Measurements from ENCODE around the gene RPS6KA5. TPM values are rescaled to one million over a fixed set of nuclear protein-coding genes. Genes with fewer than 3 reads are reported as not detected.
"Not testable (repeated sequence)": the region's sequence is repeated elsewhere in the genome, so short reads cannot be mapped to it uniquely, and the experiment has no call there.

Gene RPS6KA5
- total RNA-seq, 3 donors from 2014 or later, result 4.8 to 19.2 (median 11.8) TPM

- no peak overlapping the region for H3K27ac ChIP-seq
- intact Hi-C loops (cut with DNase I; ENCODE audit: low total_unique reads), result no loop called here
- no peaks in the 10 kb centered on the region for H3K36me3 ChIP-seq
- TF ChIP-seq CTCF (IDR thresholded peaks at IDR 0.05) (no peak), POLR2A (IDR thresholded peaks at IDR 0.05) (no peak), POLR2AphosphoS5 (IDR thresholded peaks at IDR 0.05) (no peak)
- no peak for DNase-seq (ENCODE audit: low spot score in 2 of 2)
- no peaks in the 10 kb centered on the region for H3K27me3 ChIP-seq
- no peak overlapping the region for H3K4me3 ChIP-seq
- H3K9me3 ChIP-seq, result peaks cover 0 to 4% of the 10 kb centered on the region in 2 donors
- H3K4me1 ChIP-seq, result no peaks in the 10 kb centered on the region
Observed at GRCh38 chr14:90962505-90963109, 97.8 kb downstream of the RPS6KA5 start.

GRCh38 chr14:90960818-90961217, 99.6 kb downstream of the RPS6KA5 start:
- no peak for DNase-seq (ENCODE audit: low spot score in 2 of 2)
- TF ChIP-seq POLR2AphosphoS5 (IDR thresholded peaks at IDR 0.05), result no peak
- TF ChIP-seq CTCF (IDR thresholded peaks at IDR 0.05), result no peak
- no peak for TF ChIP-seq POLR2A (IDR thresholded peaks at IDR 0.05)
- Histone ChIP-seq H3K4me3 (no peak overlapping the region), H3K36me3 (no peaks in the 10 kb centered on the region), H3K9me3 (peaks cover 17 to 18% of the 10 kb centered on the region in 2 donors), H3K27me3 (no peaks in the 10 kb centered on the region), H3K27ac (no peak overlapping the region), H3K4me1 (no peaks in the 10 kb centered on the region)
- intact Hi-C loops (cut with DNase I; ENCODE audit: low total_unique reads), result no loop called here

GRCh38 chr14:90959344-90959743, 101.1 kb downstream of the RPS6KA5 start:
- Histone ChIP-seq H3K27ac (no peak overlapping the region), H3K4me3 (no peak overlapping the region), H3K4me1 (no peaks in the 10 kb centered on the region), H3K27me3 (no peaks in the 10 kb centered on the region), H3K36me3 (no peaks in the 10 kb centered on the region), H3K9me3 (peaks cover 20 to 27% of the 10 kb centered on the region in 2 donors)
- no peak for TF ChIP-seq POLR2A (IDR thresholded peaks at IDR 0.05)
- no peak for DNase-seq (ENCODE audit: low spot score in 2 of 2)
- intact Hi-C loops (cut with DNase I; ENCODE audit: low total_unique reads), result no loop called here

GRCh38 chr14:90956273-90956672, 104.2 kb downstream of the RPS6KA5 start:
- no peak overlapping the region for H3K27ac ChIP-seq
- H3K27me3 ChIP-seq, result no peaks in the 10 kb centered on the region
- H3K36me3 ChIP-seq, result no peaks in the 10 kb centered on the region
- H3K9me3 ChIP-seq, result peaks cover 20 to 40% of the 10 kb centered on the region in 2 donors
- DNase-seq (ENCODE audit: low spot score in 2 of 2), result no peak
- intact Hi-C loops (cut with DNase I; ENCODE audit: low total_unique reads), result no loop called here
- TF ChIP-seq POLR2AphosphoS5 (IDR thresholded peaks at IDR 0.05) (no peak), CTCF (IDR thresholded peaks at IDR 0.05) (no peak), POLR2A (IDR thresholded peaks at IDR 0.05) (no peak)
- H3K4me3 ChIP-seq, result no peak overlapping the region
- H3K4me1 ChIP-seq, result no peaks in the 10 kb centered on the region

- H3K9me3 ChIP-seq, result peaks cover 20 to 40% of the 10 kb centered on the region in 2 donors
- H3K27ac ChIP-seq; intact Hi-C loops (cut with DNase I; ENCODE audit: low total_unique reads); H3K36me3 ChIP-seq; H3K27me3 ChIP-seq; DNase-seq (ENCODE audit: low spot score in 2 of 2); H3K4me1 ChIP-seq; H3K4me3 ChIP-seq: not testable (repeated sequence)
Observed at GRCh38 chr14:90953643-90954042, 106.8 kb downstream of the RPS6KA5 start.

GRCh38 chr14:90943367-90943766, 117.1 kb downstream of the RPS6KA5 start:
- TF ChIP-seq POLR2A (IDR thresholded peaks at IDR 0.05), result no peak
- TF ChIP-seq POLR2AphosphoS5 (IDR thresholded peaks at IDR 0.05), result no peak
- no peak for TF ChIP-seq CTCF (IDR thresholded peaks at IDR 0.05)
- no peaks in the 10 kb centered on the region for H3K27me3 ChIP-seq
- DNase-seq (ENCODE audit: low spot score in 2 of 2), result no peak
- no peak overlapping the region for H3K27ac ChIP-seq
- no peaks in the 10 kb centered on the region for H3K36me3 ChIP-seq
- no peaks in the 10 kb centered on the region for H3K4me1 ChIP-seq
- intact Hi-C loops (cut with DNase I; ENCODE audit: low total_unique reads), result no loop called here
- peaks cover 13 to 16% of the 10 kb centered on the region in 2 donors for H3K9me3 ChIP-seq
- no peak overlapping the region for H3K4me3 ChIP-seq

Measured in breast epithelium (tissue), 4 donors.